NCI-H1694 treated with DMSO at 0.1 percent for 48 hours (cell line): ENCODE results near the gene RFX2.
"Not testable (repeated sequence)": the region's sequence is repeated elsewhere in the genome, so short reads cannot be mapped to it uniquely, and the experiment has no call there.

Experiments
- DNase-seq: peaks from one replicate; lab custom pipeline; 2025; lab: John Stamatoyannopoulos, UW

The RFX2 gene

GRCh38 chr19:6012426-6013170, 97.7 kb downstream of the RFX2 start:
- DNase-seq = no peak

- DNase-seq = no peak
These were observed 98.5 kb downstream of the RFX2 start for GRCh38 chr19:6011794-6012193.

GRCh38 chr19:6011206-6011605, 99.1 kb downstream of the RFX2 start:
- DNase-seq = no peak

- no peak for DNase-seq
These were observed 100.2 kb downstream of the RFX2 start for GRCh38 chr19:6010107-6010506.

GRCh38 chr19:6007866-6008265, 102.4 kb downstream of the RFX2 start:
- DNase-seq = no peak

GRCh38 chr19:6006896-6007295, 103.4 kb downstream of the RFX2 start:
- no peak for DNase-seq

GRCh38 chr19:6006070-6006446, 104.2 kb downstream of the RFX2 start:
- DNase-seq = not testable (repeated sequence)

- no peak for DNase-seq
These were observed 104.8 kb downstream of the RFX2 start for GRCh38 chr19:6005321-6006069.

GRCh38 chr19:6003976-6004375, 106.3 kb downstream of the RFX2 start:
- no peak for DNase-seq

GRCh38 chr19:6002591-6002990, 107.7 kb downstream of the RFX2 start:
- DNase-seq = no peak

GRCh38 chr19:6000228-6000847, 110.0 kb downstream of the RFX2 start:
- no peak for DNase-seq

GRCh38 chr19:5999693-6000092, 110.6 kb downstream of the RFX2 start:
- DNase-seq = no peak

- no peak for DNase-seq
These were observed 112.9 kb downstream of the RFX2 start for GRCh38 chr19:5997371-5997770.

- no peak for DNase-seq
These were observed 113.5 kb downstream of the RFX2 start for GRCh38 chr19:5996623-5997320.

GRCh38 chr19:5996102-5996501, 114.2 kb downstream of the RFX2 start:
- no peak for DNase-seq

GRCh38 chr19:5995606-5996005, 114.7 kb downstream of the RFX2 start:
- no peak for DNase-seq

GRCh38 chr19:5994405-5995165, 115.7 kb downstream of the RFX2 start:
- DNase-seq = no peak

- DNase-seq = no peak
These were observed 116.5 kb downstream of the RFX2 start for GRCh38 chr19:5993648-5994358.

GRCh38 chr19:5993201-5993600, 117.1 kb downstream of the RFX2 start:
- no peak for DNase-seq

GRCh38 chr19:5992756-5993155, 117.5 kb downstream of the RFX2 start:
- no peak for DNase-seq

GRCh38 chr19:5991244-5991838, 119.0 kb downstream of the RFX2 start:
- DNase-seq = no peak
